ENCODE measurements around the gene C2CD2. TPM values are rescaled to one million over a fixed set of nuclear protein-coding genes. Genes with fewer than 3 reads are reported as not detected.

The C2CD2 gene
- total RNA-seq, 4 donors from 2014 or later = 9.5 to 37.5 (median 18.3) TPM

- intact Hi-C loops (cut with DNase I; ENCODE audit: low total_unique reads) = loop anchor here (10.0 kb wide), 1 partner anchor 81 kb away; the partner anchor contains the start of gene ZBTB21
- Histone ChIP-seq H3K36me3 (no peaks in the 10 kb centered on the region), H3K4me1 (peaks cover 0 to 6% of the 10 kb centered on the region in 2 donors), H3K4me3 (peak overlapping the region; percentile 15 to 20), H3K9me3 (no peaks in the 10 kb centered on the region), H3K27me3 (no peaks in the 10 kb centered on the region), H3K27ac (peak overlapping the region; percentile 80 to 87)
- TF ChIP-seq POLR2A (IDR thresholded peaks at IDR 0.05) (no peak), CTCF (IDR thresholded peaks at IDR 0.05) (peak; percentile 18 to 39 (median 35))
- DNase-seq = no peak
Observed at GRCh38 chr21:41933313-41934079, 20.3 kb downstream of the C2CD2 start.

DNA sequence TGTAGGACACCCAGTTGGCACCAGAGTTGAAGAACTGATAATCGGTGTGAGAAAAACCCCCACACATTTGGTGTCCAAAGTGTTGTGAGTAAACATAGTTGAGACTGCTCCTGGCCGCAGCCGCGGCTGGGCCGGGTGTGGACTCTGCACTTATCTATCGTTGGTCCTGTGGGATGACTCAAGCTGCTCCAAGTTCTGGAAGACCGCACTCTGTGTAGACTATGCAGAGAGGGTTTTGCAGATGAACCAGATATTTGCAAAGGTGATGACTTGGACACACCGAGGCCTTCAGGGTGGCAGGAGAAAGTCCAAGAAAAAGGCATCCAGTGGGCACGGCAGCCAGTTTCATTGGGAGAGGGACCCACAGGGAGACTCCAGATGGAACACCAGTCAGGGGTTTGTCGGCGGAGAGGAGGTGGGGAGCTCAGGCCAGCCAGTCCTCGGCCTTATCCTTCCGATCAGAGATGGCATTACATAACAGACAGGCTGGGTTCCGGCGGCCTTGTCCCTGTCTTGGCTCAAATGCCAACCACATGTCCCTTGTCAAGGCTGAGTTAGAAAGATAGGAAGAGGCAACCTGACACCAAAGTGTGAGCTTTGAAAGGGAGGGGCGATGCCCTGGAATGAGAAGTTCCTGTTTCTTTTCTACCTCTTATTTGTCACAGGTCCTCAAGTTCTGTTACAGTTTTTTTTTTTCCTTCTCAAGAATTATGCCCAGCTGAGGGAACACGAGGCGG, 21.1 kb downstream of the C2CD2 start:
- no peaks in the 10 kb centered on the region for H3K9me3 ChIP-seq
- intact Hi-C loops (cut with DNase I; ENCODE audit: low total_unique reads) = loop anchor here (10.0 kb wide), 1 partner anchor 82 kb away; the partner anchor contains the start of gene ZBTB21
- H3K4me3 ChIP-seq = no peak overlapping the region
- H3K4me1 ChIP-seq = peaks cover 0 to 6% of the 10 kb centered on the region in 2 donors
- DNase-seq = peak in 1 of 2 donors; percentile 40
- H3K27me3 ChIP-seq = no peaks in the 10 kb centered on the region
- H3K27ac ChIP-seq = peak overlapping the region; percentile 80 to 87
- H3K36me3 ChIP-seq = no peaks in the 10 kb centered on the region
- TF ChIP-seq CTCF (IDR thresholded peaks at IDR 0.05) (no peak), POLR2A (IDR thresholded peaks at IDR 0.05) (no peak)

GRCh38 chr21:41932191-41932575, 21.6 kb downstream of the C2CD2 start:
- Histone ChIP-seq H3K4me1 (peaks cover 0 to 6% of the 10 kb centered on the region in 2 donors), H3K27me3 (no peaks in the 10 kb centered on the region), H3K9me3 (no peaks in the 10 kb centered on the region), H3K36me3 (no peaks in the 10 kb centered on the region), H3K4me3 (no peak overlapping the region), H3K27ac (peak overlapping the region; percentile 80 to 87)
- DNase-seq = no peak
- intact Hi-C loops (cut with DNase I; ENCODE audit: low total_unique reads) = loop anchor here (10.0 kb wide), 1 partner anchor 83 kb away; the partner anchor contains the start of gene ZBTB21
- TF ChIP-seq POLR2A (IDR thresholded peaks at IDR 0.05) = no peak
- TF ChIP-seq CTCF (IDR thresholded peaks at IDR 0.05) = no peak

DNA sequence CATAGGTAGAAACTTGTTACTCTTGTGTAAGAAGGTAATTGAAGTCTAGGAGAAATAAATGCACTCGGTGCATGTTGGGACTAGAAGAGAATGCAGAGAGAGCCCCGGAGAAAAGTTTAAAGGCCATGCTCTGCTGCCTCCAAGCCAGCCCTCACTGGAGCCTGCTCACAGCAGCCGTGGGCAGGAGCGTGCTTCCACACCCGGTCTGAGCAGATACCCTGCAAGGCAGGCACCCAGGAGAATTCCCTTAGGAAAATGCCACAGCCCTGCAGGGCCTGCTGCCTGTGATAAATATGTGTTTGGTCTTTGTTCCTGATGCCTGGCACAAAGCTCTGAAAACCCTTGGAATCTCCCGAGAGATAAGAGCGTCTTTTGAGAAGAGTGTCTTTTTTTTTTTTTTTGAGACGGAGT, 22.8 kb downstream of the C2CD2 start:
- no peak for DNase-seq
- no peak for TF ChIP-seq POLR2A (IDR thresholded peaks at IDR 0.05)
- TF ChIP-seq CTCF (IDR thresholded peaks at IDR 0.05) = no peak

More for the DNA sequence above, 22.8 kb downstream of the C2CD2 start:
- Histone ChIP-seq H3K9me3 (no peaks in the 10 kb centered on the region), H3K36me3 (no peaks in the 10 kb centered on the region), H3K4me3 (no peak overlapping the region), H3K4me1 (peaks cover 0 to 6% of the 10 kb centered on the region in 2 donors), H3K27me3 (no peaks in the 10 kb centered on the region), H3K27ac (no peak overlapping the region)
- intact Hi-C loops (cut with DNase I; ENCODE audit: low total_unique reads) = loop anchor here (10.0 kb wide), 1 partner anchor 84 kb away; the partner anchor contains the start of gene ZBTB21

Measured in uterus (tissue), 4 donors.